ENCODE results near the gene PELI1.

Gene PELI1

GRCh38 chr2:64153811-64154210, 9.6 kb upstream of the PELI1 start:
- DNase-seq (ENCODE audit: low spot score): no peak

- DNase-seq (ENCODE audit: low spot score): no peak
Measured at GRCh38 chr2:64151476-64151875, 7.3 kb upstream of the PELI1 start.

GRCh38 chr2:64145714-64146113, 1.5 kb upstream of the PELI1 start:
- no peak for DNase-seq (ENCODE audit: low spot score)

- no peak for DNase-seq (ENCODE audit: low spot score)
Measured at GRCh38 chr2:64145119-64145518, 899 bp upstream of the PELI1 start.

- peak; percentile 64 for DNase-seq (ENCODE audit: low spot score)
Measured at GRCh38 chr2:64143169-64144056, 807 bp downstream of the PELI1 start.

- no peak for DNase-seq (ENCODE audit: low spot score)
Measured at GRCh38 chr2:64142741-64143168, 1.5 kb downstream of the PELI1 start.

GRCh38 chr2:64141674-64142405, 2.4 kb downstream of the PELI1 start:
- no peak for DNase-seq (ENCODE audit: low spot score)

- no peak for DNase-seq (ENCODE audit: low spot score)
Measured at GRCh38 chr2:64140665-64141200, 3.5 kb downstream of the PELI1 start.

- DNase-seq (ENCODE audit: low spot score): no peak
Measured at GRCh38 chr2:64139956-64140355, 4.3 kb downstream of the PELI1 start.

GRCh38 chr2:64137996-64138395, 6.2 kb downstream of the PELI1 start:
- no peak for DNase-seq (ENCODE audit: low spot score)

- DNase-seq (ENCODE audit: low spot score): no peak
Measured at GRCh38 chr2:64137567-64137966, 6.7 kb downstream of the PELI1 start.

- DNase-seq (ENCODE audit: low spot score): no peak
Measured at GRCh38 chr2:64135421-64135820, 8.8 kb downstream of the PELI1 start.

GRCh38 chr2:64134813-64135212, 9.4 kb downstream of the PELI1 start:
- no peak for DNase-seq (ENCODE audit: low spot score)

- no peak for DNase-seq (ENCODE audit: low spot score)
Measured at GRCh38 chr2:64133828-64134227, 10.4 kb downstream of the PELI1 start.

- no peak for DNase-seq (ENCODE audit: low spot score)
Measured at GRCh38 chr2:64133354-64133753, 10.9 kb downstream of the PELI1 start.

- DNase-seq (ENCODE audit: low spot score): no peak
Measured at GRCh38 chr2:64130333-64130732, 13.9 kb downstream of the PELI1 start.

- no peak for DNase-seq (ENCODE audit: low spot score)
Measured at GRCh38 chr2:64128943-64129391, 15.3 kb downstream of the PELI1 start.

- DNase-seq (ENCODE audit: low spot score): no peak
Measured at GRCh38 chr2:64128406-64128805, 15.8 kb downstream of the PELI1 start.

GRCh38 chr2:64127119-64127518, 17.1 kb downstream of the PELI1 start:
- no peak for DNase-seq (ENCODE audit: low spot score)

GRCh38 chr2:64126601-64127000, 17.6 kb downstream of the PELI1 start:
- no peak for DNase-seq (ENCODE audit: low spot score)

GRCh38 chr2:64124571-64124970, 19.6 kb downstream of the PELI1 start:
- no peak for DNase-seq (ENCODE audit: low spot score)

GRCh38 chr2:64124168-64124567, 20.1 kb downstream of the PELI1 start:
- DNase-seq (ENCODE audit: low spot score): no peak

GRCh38 chr2:64123740-64124139, 20.5 kb downstream of the PELI1 start:
- DNase-seq (ENCODE audit: low spot score): no peak

Data from AG08396 (cell line).